ENCODE results near the gene CXCL5.

CXCL5 gene

DNA sequence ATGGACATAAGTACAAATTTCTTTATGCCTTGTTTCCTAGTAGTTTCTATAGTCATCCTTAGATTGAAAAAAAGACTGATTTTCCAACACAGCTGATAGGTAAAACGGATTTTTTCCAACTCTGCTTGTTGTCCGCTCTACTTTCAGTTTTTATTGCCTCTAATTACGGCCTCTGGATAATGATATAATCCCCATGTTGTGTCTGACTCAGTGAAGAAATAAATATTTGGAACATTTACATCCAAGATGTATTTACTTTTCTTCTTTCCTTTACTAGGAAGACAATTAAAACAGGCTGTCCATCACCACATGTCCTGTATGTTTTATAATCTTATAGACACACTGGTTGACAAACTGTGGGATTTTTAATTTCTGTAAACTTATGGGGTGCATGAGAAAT lies 46.8 kb upstream of the CXCL5 start:
- Histone ChIP-seq H3K4me3 (replicated peaks; ENCODE audit: insufficient read depth, low read length) (no peak overlapping the region), H3K27me3 (ENCODE audit: insufficient read depth, poor library complexity, severe bottlenecking) (no peaks in the 10 kb centered on the region), H3K27ac (replicated peaks) (no peak overlapping the region)
- DNase-seq (ENCODE audit: low read depth in 1 of 2, low spot score in 1 of 2) = no peak
- no peak for TF ChIP-seq SPI1 (IDR thresholded peaks at IDR 0.05; ENCODE audit: borderline replicate concordance, low read depth)
- TF ChIP-seq, protein P1, sequence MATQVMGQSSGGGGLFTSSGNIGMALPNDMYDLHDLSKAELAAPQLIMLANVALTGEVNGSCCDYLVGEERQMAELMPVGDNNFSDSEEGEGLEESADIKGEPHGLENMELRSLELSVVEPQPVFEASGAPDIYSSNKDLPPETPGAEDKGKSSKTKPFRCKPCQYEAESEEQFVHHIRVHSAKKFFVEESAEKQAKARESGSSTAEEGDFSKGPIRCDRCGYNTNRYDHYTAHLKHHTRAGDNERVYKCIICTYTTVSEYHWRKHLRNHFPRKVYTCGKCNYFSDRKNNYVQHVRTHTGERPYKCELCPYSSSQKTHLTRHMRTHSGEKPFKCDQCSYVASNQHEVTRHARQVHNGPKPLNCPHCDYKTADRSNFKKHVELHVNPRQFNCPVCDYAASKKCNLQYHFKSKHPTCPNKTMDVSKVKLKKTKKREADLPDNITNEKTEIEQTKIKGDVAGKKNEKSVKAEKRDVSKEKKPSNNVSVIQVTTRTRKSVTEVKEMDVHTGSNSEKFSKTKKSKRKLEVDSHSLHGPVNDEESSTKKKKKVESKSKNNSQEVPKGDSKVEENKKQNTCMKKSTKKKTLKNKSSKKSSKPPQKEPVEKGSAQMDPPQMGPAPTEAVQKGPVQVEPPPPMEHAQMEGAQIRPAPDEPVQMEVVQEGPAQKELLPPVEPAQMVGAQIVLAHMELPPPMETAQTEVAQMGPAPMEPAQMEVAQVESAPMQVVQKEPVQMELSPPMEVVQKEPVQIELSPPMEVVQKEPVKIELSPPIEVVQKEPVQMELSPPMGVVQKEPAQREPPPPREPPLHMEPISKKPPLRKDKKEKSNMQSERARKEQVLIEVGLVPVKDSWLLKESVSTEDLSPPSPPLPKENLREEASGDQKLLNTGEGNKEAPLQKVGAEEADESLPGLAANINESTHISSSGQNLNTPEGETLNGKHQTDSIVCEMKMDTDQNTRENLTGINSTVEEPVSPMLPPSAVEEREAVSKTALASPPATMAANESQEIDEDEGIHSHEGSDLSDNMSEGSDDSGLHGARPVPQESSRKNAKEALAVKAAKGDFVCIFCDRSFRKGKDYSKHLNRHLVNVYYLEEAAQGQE (IDR thresholded peaks at IDR 0.05; ENCODE audit: insufficient replicate concordance, low read depth) = no peak
- no peak for TF ChIP-seq POLR2AphosphoS5 (IDR thresholded peaks at IDR 0.05; ENCODE audit: low read depth)
- TF ChIP-seq CTCF (IDR thresholded peaks at IDR 0.05; ENCODE audit: insufficient read depth, low read length) = no peak
- no peak for TF ChIP-seq GABPA (IDR thresholded peaks at IDR 0.05; ENCODE audit: low read depth)

DNA sequence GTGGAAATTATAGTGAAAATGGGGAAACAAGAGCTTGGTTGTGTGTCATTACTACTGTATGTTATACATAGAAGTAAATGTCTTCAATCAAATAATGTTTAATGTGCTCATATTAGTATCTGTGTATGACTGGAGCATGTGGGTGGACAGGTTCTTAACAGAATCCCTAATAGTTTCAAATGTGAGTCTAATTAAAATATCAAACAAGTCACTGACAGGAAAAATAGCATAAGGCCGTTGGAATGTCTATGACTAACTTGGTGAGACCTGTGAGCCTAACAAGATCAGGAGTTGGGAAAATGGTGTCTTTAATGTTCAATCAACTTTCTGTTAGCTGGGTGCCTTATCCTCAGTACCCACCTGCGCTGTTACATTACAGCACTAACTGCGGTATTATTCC lies 46.2 kb upstream of the CXCL5 start:
- TF ChIP-seq POLR2AphosphoS5 (IDR thresholded peaks at IDR 0.05; ENCODE audit: low read depth) (no peak), GABPA (IDR thresholded peaks at IDR 0.05; ENCODE audit: low read depth) (no peak), SPI1 (IDR thresholded peaks at IDR 0.05; ENCODE audit: borderline replicate concordance, low read depth) (no peak), CTCF (IDR thresholded peaks at IDR 0.05; ENCODE audit: insufficient read depth, low read length) (no peak)
- TF ChIP-seq, protein P1 (IDR thresholded peaks at IDR 0.05; ENCODE audit: insufficient replicate concordance, low read depth) = no peak
- DNase-seq (ENCODE audit: low read depth in 1 of 2, low spot score in 1 of 2) = no peak
- no peaks in the 10 kb centered on the region for H3K27me3 ChIP-seq (ENCODE audit: insufficient read depth, poor library complexity, severe bottlenecking)
- H3K27ac ChIP-seq (replicated peaks) = no peak overlapping the region
- no peak overlapping the region for H3K4me3 ChIP-seq (replicated peaks; ENCODE audit: insufficient read depth, low read length)

- no peaks in the 10 kb centered on the region for H3K27me3 ChIP-seq (ENCODE audit: insufficient read depth, poor library complexity, severe bottlenecking)
- no peak overlapping the region for H3K4me3 ChIP-seq (replicated peaks; ENCODE audit: insufficient read depth, low read length)
- no peak for DNase-seq (ENCODE audit: low read depth in 1 of 2, low spot score in 1 of 2)
- no peak for TF ChIP-seq CTCF (IDR thresholded peaks at IDR 0.05; ENCODE audit: insufficient read depth, low read length)
- TF ChIP-seq POLR2AphosphoS5 (IDR thresholded peaks at IDR 0.05; ENCODE audit: low read depth) = no peak
- TF ChIP-seq SPI1 (IDR thresholded peaks at IDR 0.05; ENCODE audit: borderline replicate concordance, low read depth) = no peak
- no peak for TF ChIP-seq GABPA (IDR thresholded peaks at IDR 0.05; ENCODE audit: low read depth)
- H3K27ac ChIP-seq (replicated peaks) = no peak overlapping the region
Observed at GRCh38 chr4:74042681-74043080, 44.2 kb upstream of the CXCL5 start.

DNA sequence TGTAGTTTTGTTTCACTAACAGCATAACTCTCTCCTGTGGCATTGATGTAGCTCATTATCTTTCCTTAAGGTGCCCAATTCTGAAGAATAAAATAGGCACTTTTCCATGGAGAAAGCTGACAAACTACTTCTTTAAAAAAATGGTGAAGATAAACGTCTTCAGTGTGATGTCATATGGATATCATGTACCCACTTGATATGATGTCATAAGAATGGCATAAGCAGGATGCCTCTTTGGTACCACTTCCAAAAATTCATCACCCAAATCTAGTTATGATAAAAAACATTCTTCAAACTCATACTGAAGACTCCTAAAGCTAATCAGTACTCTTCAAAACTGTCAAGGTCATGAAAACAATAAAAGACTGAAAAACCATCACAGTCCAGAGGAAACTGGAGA lies 42.9 kb upstream of the CXCL5 start:
- no peak for DNase-seq (ENCODE audit: low read depth in 1 of 2, low spot score in 1 of 2)
- Histone ChIP-seq H3K27ac (replicated peaks) (no peak overlapping the region), H3K27me3 (ENCODE audit: insufficient read depth, poor library complexity, severe bottlenecking) (no peaks in the 10 kb centered on the region), H3K4me3 (replicated peaks; ENCODE audit: insufficient read depth, low read length) (no peak overlapping the region)
- TF ChIP-seq GABPA (IDR thresholded peaks at IDR 0.05; ENCODE audit: low read depth) (no peak), POLR2AphosphoS5 (IDR thresholded peaks at IDR 0.05; ENCODE audit: low read depth) (no peak)
